Prostate gland (tissue), 2 donors: ENCODE measurements around the gene KDELR3. TPM values are rescaled to one million over a fixed set of nuclear protein-coding genes. Genes with fewer than 3 reads are reported as not detected.
A peak's percentile ranks its signal among the peaks of the same experiment; 100 is the strongest.
"Not testable (repeated sequence)": the region's sequence is repeated elsewhere in the genome, so short reads cannot be mapped to it uniquely, and the experiment has no call there.

Experiments
- DNase-seq: peaks from one replicate; pipeline ENCODE4 v3.0.0-alpha.2; 2019; ENCODE audit warnings: low spot score
- H3K27ac ChIP-seq, 2 donors: fragments of 200-600 bp; sonication (generic); 2 replicates each; pipeline ENCODE4 v1.5.1; 2017 to 2019
- H3K27me3 ChIP-seq: fragments of 200-600 bp; sonication (generic); replicated peaks from 2 replicates; pipeline ENCODE4 v1.5.1; 2019; ENCODE audit not compliant: insufficient read depth
- H3K36me3 ChIP-seq, 2 donors: fragments of 200-600 bp; sonication (generic); 1 replicate in 1 of 2; 2 replicates in 1 of 2; pipeline versions ENCODE4 v1.5.1 to v1.8.1; 2017 to 2019
- H3K4me1 ChIP-seq: fragments of 200-600 bp; sonication (generic); replicated peaks from 2 replicates; pipeline ENCODE4 v1.5.1; 2019
- H3K4me3 ChIP-seq, 2 donors: fragments of 200-600 bp; sonication (generic); 2 replicates each; pipeline ENCODE4 v1.5.1; 2017 to 2019
- H3K9me3 ChIP-seq: fragments of 200-600 bp; sonication (generic); 2 replicates; pipeline ENCODE4 v1.5.1; 2017
- POLR2A ChIP-seq: fragments of 450-650 bp; IDR thresholded peaks from one replicate; pipeline ENCODE4 v1.6.1; 2016; ENCODE audit warnings: antibody characterized with exemption, mild to moderate bottlenecking
- POLR2AphosphoS5 ChIP-seq: sonication (generic); formaldehyde crosslinking; IDR thresholded peaks from one replicate; pipeline ENCODE4 v1.6.1; 2017; ENCODE audit warnings: antibody characterized with exemption
- WGBS: methylation state at CpG from one replicate; pipeline ENCODE4 v1.1.5; 2018; 5-methylcytosine and 5-hydroxymethylcytosine counted together
- intact Hi-C: fragments of 100-400 bp; cut with DNase I; formaldehyde crosslinking; loops from one replicate; pipeline ENCODE4 v1.14.2; 2022
- total RNA-seq, 2 donors: library from RNA; depleted of rRNA; stranded (reverse); fragments of >200 nt; gene quantifications; one replicate each; pipeline ENCODE4 v1.1.0, GENCODE V29; 2016
- TF ChIP-seq, protein P1 (sequence below), 4 experiments: fragments of 200-600 bp in 2 of 4; fragments of 450-650 bp in 2 of 4; sonication (generic) in 2 of 4; IDR thresholded peaks; 1 replicate in 3 of 4; 2 replicates in 1 of 4; pipeline ENCODE4 v1.5.1; 2016 to 2019; ENCODE audit warnings: antibody characterized with exemption in 4 of 4, mild to moderate bottlenecking in 2 of 4, moderate library complexity in 2 of 4

KDELR3 gene
- total RNA-seq, 2 donors from 2014 or later, result 13.8 to 25.4 TPM

DNA sequence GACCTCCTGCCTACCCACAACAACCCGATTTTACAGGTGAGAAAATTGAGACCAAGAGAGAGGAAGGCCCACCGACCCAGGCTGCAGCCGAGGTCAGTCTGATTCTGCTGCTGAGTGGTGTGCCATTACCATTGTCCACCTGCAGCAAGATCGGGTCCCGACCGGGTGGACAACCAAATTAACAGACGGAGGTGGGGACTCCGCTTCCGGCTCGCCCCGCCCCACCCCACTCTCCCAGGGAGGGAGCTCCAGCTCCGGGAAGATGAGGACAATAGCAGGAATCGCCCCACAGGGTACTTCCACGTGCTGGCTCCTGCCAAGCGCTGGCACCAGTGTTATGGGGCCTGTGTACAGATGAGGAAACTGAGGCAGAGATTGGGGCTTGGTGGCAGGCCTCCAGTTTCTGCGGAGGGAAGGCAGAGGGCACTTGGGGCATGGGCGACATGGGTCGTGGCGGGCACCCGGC is 425 bp upstream of the KDELR3 start:
- WGBS, result 19% methylated on average over 20 of the region's 20 CpGs
- no peaks in the 10 kb centered on the region for H3K36me3 ChIP-seq
- peak overlapping the region in 1 of 2 donors; percentile 26 for H3K27ac ChIP-seq
- intact Hi-C loops, result no loop called here
- no peaks in the 10 kb centered on the region for H3K4me1 ChIP-seq
- TF ChIP-seq POLR2A (no peak), POLR2AphosphoS5 (no peak)
- TF ChIP-seq, protein P1, sequence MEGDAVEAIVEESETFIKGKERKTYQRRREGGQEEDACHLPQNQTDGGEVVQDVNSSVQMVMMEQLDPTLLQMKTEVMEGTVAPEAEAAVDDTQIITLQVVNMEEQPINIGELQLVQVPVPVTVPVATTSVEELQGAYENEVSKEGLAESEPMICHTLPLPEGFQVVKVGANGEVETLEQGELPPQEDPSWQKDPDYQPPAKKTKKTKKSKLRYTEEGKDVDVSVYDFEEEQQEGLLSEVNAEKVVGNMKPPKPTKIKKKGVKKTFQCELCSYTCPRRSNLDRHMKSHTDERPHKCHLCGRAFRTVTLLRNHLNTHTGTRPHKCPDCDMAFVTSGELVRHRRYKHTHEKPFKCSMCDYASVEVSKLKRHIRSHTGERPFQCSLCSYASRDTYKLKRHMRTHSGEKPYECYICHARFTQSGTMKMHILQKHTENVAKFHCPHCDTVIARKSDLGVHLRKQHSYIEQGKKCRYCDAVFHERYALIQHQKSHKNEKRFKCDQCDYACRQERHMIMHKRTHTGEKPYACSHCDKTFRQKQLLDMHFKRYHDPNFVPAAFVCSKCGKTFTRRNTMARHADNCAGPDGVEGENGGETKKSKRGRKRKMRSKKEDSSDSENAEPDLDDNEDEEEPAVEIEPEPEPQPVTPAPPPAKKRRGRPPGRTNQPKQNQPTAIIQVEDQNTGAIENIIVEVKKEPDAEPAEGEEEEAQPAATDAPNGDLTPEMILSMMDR (IDR thresholded peaks at IDR 0.05), result no peak
- no peaks in the 10 kb centered on the region for H3K9me3 ChIP-seq
- no peak for DNase-seq
- H3K4me3 ChIP-seq, result peak overlapping the region; percentile 40 to 46
- no peaks in the 10 kb centered on the region for H3K27me3 ChIP-seq

DNA sequence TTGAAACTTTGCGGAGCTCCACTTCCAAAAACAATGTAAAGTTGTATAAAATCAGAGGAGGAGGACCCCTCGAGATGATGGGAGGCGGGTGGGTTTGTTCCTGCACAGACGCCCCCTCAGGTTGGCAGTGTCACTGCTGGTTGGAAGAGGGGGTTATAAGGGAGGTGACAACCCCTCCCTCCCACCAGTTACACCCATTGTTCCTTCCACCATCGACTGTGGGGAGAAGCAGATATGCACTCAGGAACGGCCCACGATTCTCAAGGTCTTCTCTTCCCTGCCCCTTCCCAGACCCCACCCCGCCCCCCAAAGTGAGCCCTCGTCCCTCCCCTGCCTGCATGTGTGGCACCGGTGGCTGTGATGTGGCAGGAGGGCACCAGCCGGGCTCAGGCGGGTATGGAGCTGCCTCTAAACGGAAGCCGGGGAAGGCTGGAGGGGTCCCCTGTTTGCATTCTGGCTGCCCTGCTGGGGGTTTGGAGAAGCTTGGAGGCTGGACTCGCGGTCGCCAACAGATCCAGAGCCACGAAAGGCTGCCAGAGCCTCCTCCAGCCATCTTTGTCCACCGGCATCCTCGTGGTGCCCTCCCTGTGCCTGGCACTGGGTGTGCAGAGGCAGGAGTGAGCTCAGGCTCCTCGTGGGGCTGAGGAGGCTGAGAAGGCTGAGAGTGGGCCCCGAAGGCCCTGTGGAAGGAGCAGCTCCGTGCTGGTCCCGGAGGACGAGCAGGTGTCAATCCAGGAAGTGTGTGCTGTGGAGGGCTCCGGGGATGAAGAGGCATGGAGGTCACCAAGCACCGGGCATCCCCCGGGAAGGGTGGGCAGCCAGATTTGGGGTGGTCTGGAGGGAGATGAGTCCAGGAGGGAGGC is 778 bp downstream of the KDELR3 start:
- no peaks in the 10 kb centered on the region for H3K27me3 ChIP-seq
- DNase-seq, result no peak
- H3K4me1 ChIP-seq, result no peaks in the 10 kb centered on the region
- intact Hi-C loops, result no loop called here
- H3K4me3 ChIP-seq, result peak overlapping the region; percentile 40 to 46
- no peaks in the 10 kb centered on the region for H3K9me3 ChIP-seq
- H3K27ac ChIP-seq, result peak overlapping the region in 1 of 2 donors; percentile 26
- WGBS, result 58% methylated on average over 28 of the region's 28 CpGs
- H3K36me3 ChIP-seq, result no peaks in the 10 kb centered on the region
- TF ChIP-seq POLR2AphosphoS5 (no peak), POLR2A (no peak)
- TF ChIP-seq, protein P1 (IDR thresholded peaks at IDR 0.05), result no peak

DNA sequence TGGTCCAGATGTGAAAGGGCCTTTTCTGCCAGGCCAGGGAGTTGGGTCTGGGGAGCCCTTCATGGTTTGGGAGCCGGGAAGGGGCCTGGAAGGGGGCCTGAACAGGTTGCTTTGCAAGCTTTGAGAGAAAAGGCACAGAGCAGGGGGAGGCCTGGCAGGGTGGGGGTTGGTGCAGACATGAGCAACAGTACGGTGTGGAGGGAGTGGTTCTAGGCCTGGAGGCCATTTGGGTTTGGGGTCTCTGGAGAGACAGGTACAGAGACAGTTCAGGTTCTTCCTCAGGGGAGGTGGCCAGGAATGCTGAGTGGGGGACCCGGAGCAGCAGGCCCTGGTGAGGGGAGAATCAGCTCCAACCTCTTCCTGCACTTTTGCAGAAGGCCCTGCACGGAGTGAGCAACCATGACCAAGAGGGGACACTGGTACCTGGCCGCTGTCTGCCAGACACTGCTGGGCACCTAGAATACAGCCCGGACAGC is 1.4 kb downstream of the KDELR3 start:
- Histone ChIP-seq H3K27ac (no peak overlapping the region), H3K4me1 (no peaks in the 10 kb centered on the region), H3K4me3 (no peak overlapping the region), H3K9me3 (no peaks in the 10 kb centered on the region), H3K27me3 (no peaks in the 10 kb centered on the region), H3K36me3 (no peaks in the 10 kb centered on the region)
- intact Hi-C loops, result no loop called here
- TF ChIP-seq POLR2A (no peak), POLR2AphosphoS5 (no peak)
- TF ChIP-seq, protein P1 (IDR thresholded peaks at IDR 0.05), result no peak
- DNase-seq, result no peak
- WGBS, result 95% methylated on average over 6 of the region's 6 CpGs

DNA sequence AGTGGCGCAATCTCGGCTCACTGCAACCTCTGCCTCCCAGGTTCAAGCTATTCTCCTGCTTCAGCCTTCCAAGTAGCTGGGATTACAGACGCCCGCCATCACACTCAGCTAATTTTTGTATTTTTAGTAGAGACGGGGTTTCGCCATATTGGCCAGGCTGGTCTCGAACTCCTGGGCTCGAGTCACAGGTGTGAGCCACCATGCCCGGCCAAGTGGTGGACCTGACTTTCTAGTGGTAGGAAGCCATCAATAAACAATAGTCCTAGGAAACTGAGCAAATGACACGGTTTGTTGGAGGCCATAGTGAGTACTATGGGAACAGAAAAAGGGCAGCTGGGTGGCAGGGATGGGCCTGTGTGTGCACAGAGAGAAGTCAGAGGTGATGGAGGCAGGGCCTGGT is 2.3 kb downstream of the KDELR3 start:
- H3K27ac ChIP-seq, H3K27me3 ChIP-seq, DNase-seq, intact Hi-C loops, H3K4me1 ChIP-seq, H3K36me3 ChIP-seq, H3K9me3 ChIP-seq, H3K4me3 ChIP-seq: not testable (repeated sequence)
- 95% methylated on average over 10 of the region's 10 CpGs for WGBS

DNA sequence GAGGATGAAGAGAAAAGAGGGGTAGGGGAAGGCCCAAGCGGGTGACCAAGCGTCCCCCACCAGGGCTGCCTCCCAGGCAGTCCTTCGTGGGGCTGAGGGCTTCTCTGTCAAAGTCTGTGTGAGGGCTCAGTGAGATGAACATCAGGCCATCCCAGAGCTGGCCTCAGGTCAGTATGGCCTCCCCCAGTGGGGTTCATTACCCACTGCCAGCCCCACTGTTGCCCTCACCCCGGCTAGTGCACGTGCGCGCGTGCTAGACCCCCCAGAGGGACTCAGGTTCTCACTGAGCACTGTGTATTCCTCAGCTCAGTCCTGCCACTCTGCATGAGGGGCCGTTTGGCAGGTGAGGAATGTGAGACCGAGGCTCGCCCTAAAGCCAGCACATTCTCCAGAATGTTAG is 3.3 kb downstream of the KDELR3 start:
- Histone ChIP-seq H3K4me3 (no peak overlapping the region), H3K27me3 (no peaks in the 10 kb centered on the region), H3K4me1 (no peaks in the 10 kb centered on the region), H3K9me3 (no peaks in the 10 kb centered on the region), H3K27ac (no peak overlapping the region), H3K36me3 (no peaks in the 10 kb centered on the region)
- intact Hi-C loops, result no loop called here
- TF ChIP-seq POLR2AphosphoS5 (no peak), POLR2A (no peak)
- TF ChIP-seq, protein P1 (IDR thresholded peaks at IDR 0.05), result no peak
- 90% methylated on average over 11 of the region's 11 CpGs for WGBS
- DNase-seq, result no peak
